Prostate gland (tissue), 1 donor: Measurements from ENCODE around the gene ZNF268.

Source experiments
- POLR2A ChIP-seq: fragments of 450-650 bp; IDR thresholded peaks from one replicate; pipeline ENCODE4 v1.6.1; 2016; ENCODE audit warnings: antibody characterized with exemption, mild to moderate bottlenecking
- POLR2AphosphoS5 ChIP-seq: sonication (generic); formaldehyde crosslinking; IDR thresholded peaks from one replicate; pipeline ENCODE4 v1.6.1; 2017; ENCODE audit warnings: antibody characterized with exemption

DNA sequence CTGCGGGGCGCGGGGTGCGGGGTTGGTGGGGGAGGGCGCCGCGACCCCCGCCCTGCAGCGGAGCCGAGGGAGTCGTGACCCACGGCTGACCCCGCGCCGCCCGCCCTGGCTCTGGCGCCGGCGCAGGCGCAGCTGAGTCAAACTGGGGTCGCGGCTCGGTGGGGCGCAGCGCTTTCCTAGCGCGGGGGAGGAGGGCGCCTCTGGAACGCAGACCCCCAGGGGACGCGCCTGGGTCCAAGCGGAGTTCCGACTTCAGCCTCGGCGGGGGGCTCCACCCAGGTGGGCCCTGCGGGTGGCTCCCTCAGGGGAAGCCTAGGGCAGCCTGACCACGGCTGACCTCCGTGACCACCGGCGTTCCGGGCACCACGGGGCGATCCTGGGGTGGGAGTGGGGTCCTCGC, 54.8 kb downstream of the ZNF268 start:
- TF ChIP-seq POLR2A (no peak), POLR2AphosphoS5 (no peak)
